ENCODE measurements around the gene BNIP2.

BNIP2 gene

DNA sequence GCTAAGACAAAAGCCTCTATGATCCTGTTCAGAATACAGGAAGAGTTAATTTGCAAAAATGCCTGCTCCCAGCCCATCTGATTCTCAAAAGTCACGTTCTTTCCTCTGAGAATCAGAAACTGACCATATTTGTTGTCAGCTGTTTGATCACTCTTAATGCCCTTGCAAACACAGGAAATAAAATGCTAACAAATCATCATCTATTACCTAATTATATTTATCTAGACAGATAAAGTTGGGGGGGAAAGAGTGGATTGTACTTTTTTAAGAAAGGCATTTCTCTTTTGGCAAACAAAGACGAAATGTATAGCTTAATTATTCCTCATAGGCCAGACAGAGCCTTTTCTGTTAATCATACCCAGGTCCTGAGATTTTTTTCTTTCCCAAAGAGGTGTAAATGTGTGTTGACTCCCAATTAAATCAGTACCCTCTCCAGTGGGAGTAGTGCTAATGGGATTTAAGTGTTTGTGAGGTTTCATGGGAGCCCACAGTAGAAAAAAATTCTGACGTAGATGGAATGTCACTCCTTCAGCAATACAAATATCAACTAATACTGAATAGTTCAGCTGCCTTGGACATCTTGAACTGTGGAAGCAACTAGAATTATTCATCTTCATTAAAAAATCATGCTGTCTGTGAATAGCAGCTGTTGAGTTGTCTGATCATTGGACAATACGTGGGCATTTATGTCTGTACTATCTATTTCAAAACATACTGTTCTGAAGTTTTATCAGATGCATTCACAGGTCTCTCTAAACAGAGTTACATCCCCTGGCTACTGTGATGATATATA is 22.5 kb upstream of the BNIP2 start:
- Histone ChIP-seq H3K4me3 (replicated peaks; ENCODE audit: insufficient read depth, low read length) (no peak overlapping the region), H3K27me3 (ENCODE audit: insufficient read depth, poor library complexity, severe bottlenecking) (no peaks in the 10 kb centered on the region), H3K27ac (replicated peaks) (no peak overlapping the region)
- TF ChIP-seq POLR2AphosphoS5 (IDR thresholded peaks at IDR 0.05; ENCODE audit: low read depth) (no peak), GABPA (IDR thresholded peaks at IDR 0.05; ENCODE audit: low read depth) (no peak), SPI1 (IDR thresholded peaks at IDR 0.05; ENCODE audit: borderline replicate concordance, low read depth) (no peak)
- TF ChIP-seq, protein P1, sequence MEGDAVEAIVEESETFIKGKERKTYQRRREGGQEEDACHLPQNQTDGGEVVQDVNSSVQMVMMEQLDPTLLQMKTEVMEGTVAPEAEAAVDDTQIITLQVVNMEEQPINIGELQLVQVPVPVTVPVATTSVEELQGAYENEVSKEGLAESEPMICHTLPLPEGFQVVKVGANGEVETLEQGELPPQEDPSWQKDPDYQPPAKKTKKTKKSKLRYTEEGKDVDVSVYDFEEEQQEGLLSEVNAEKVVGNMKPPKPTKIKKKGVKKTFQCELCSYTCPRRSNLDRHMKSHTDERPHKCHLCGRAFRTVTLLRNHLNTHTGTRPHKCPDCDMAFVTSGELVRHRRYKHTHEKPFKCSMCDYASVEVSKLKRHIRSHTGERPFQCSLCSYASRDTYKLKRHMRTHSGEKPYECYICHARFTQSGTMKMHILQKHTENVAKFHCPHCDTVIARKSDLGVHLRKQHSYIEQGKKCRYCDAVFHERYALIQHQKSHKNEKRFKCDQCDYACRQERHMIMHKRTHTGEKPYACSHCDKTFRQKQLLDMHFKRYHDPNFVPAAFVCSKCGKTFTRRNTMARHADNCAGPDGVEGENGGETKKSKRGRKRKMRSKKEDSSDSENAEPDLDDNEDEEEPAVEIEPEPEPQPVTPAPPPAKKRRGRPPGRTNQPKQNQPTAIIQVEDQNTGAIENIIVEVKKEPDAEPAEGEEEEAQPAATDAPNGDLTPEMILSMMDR (IDR thresholded peaks at IDR 0.05; ENCODE audit: insufficient read depth, low read length), result no peak
- TF ChIP-seq, protein P2, sequence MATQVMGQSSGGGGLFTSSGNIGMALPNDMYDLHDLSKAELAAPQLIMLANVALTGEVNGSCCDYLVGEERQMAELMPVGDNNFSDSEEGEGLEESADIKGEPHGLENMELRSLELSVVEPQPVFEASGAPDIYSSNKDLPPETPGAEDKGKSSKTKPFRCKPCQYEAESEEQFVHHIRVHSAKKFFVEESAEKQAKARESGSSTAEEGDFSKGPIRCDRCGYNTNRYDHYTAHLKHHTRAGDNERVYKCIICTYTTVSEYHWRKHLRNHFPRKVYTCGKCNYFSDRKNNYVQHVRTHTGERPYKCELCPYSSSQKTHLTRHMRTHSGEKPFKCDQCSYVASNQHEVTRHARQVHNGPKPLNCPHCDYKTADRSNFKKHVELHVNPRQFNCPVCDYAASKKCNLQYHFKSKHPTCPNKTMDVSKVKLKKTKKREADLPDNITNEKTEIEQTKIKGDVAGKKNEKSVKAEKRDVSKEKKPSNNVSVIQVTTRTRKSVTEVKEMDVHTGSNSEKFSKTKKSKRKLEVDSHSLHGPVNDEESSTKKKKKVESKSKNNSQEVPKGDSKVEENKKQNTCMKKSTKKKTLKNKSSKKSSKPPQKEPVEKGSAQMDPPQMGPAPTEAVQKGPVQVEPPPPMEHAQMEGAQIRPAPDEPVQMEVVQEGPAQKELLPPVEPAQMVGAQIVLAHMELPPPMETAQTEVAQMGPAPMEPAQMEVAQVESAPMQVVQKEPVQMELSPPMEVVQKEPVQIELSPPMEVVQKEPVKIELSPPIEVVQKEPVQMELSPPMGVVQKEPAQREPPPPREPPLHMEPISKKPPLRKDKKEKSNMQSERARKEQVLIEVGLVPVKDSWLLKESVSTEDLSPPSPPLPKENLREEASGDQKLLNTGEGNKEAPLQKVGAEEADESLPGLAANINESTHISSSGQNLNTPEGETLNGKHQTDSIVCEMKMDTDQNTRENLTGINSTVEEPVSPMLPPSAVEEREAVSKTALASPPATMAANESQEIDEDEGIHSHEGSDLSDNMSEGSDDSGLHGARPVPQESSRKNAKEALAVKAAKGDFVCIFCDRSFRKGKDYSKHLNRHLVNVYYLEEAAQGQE (IDR thresholded peaks at IDR 0.05; ENCODE audit: insufficient replicate concordance, low read depth), result no peak
- DNase-seq (ENCODE audit: low read depth in 1 of 2, low spot score in 1 of 2), result no peak

DNA sequence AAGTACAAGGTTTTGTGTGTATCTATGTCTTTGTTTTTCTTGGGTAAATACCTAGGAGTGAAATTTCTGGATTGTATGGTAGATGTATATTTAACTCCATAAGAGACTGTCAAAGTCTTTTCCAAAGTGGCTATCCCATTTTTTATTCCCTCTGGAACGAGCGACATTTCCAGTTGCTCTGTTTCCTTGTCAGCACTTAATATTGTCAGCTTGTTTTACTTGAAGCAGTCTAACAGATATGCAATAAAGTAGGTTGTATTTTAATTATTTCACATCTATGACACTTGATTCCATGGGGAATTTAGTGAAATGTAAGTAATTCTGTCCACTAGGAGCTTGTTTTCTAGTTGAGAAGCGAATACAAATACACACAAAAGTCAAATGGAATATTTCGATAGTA is 18.5 kb upstream of the BNIP2 start:
- Histone ChIP-seq H3K27me3 (ENCODE audit: insufficient read depth, poor library complexity, severe bottlenecking) (peaks cover 5% of the 10 kb centered on the region), H3K4me3 (replicated peaks; ENCODE audit: insufficient read depth, low read length) (no peak overlapping the region), H3K27ac (replicated peaks) (no peak overlapping the region)
- no peak for DNase-seq (ENCODE audit: low read depth in 1 of 2, low spot score in 1 of 2)
- TF ChIP-seq POLR2AphosphoS5 (IDR thresholded peaks at IDR 0.05; ENCODE audit: low read depth) (no peak), SPI1 (IDR thresholded peaks at IDR 0.05; ENCODE audit: borderline replicate concordance, low read depth) (no peak), GABPA (IDR thresholded peaks at IDR 0.05; ENCODE audit: low read depth) (no peak)
- TF ChIP-seq, protein P2 (IDR thresholded peaks at IDR 0.05; ENCODE audit: insufficient replicate concordance, low read depth), result no peak
- TF ChIP-seq, protein P1 (IDR thresholded peaks at IDR 0.05; ENCODE audit: insufficient read depth, low read length), result no peak

DNA sequence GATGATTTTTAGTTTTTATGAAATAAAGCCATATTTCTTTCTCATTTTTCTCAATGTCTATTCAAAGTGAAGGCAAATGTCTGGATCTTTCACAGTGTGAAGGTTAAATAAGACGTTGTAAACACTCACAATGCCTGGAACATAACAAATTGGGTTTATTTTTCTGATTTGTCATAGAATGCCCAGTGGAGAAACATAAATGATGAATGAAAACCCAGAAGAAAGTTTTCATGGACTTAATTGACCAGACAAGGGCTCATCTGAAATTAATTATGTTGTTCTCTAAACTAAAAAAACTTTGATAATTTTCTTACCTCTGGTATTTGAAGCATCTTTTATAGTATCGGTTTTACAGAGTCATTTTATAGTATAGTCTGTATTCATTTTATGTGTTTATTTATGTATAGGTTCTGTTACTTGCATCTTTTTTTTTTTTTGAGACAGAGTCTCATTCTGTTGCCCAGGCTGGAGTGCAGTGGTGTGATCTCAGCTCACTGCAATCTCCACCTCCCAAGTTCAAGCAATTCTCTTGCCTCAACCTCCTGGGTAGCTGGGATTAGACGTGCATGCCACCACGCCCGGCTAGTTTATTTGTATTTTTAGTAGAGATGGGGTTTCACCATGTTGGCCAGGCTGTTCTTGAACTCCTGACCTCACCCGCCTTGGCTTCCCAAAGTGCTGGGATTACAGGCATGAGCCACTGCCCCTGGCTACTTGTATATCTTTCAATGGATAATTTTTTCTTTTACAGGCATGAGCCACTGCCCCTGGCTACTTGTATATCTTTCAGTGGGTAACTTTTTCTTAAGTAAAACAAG is 15.1 kb upstream of the BNIP2 start:
- Histone ChIP-seq H3K4me3 (replicated peaks; ENCODE audit: insufficient read depth, low read length) (no peak overlapping the region), H3K27me3 (ENCODE audit: insufficient read depth, poor library complexity, severe bottlenecking) (peaks cover 5% of the 10 kb centered on the region), H3K27ac (replicated peaks) (no peak overlapping the region)
- no peak for DNase-seq (ENCODE audit: low read depth in 1 of 2, low spot score in 1 of 2)
- TF ChIP-seq, protein P2 (IDR thresholded peaks at IDR 0.05; ENCODE audit: insufficient replicate concordance, low read depth), result no peak
- TF ChIP-seq SPI1 (IDR thresholded peaks at IDR 0.05; ENCODE audit: borderline replicate concordance, low read depth) (no peak), POLR2AphosphoS5 (IDR thresholded peaks at IDR 0.05; ENCODE audit: low read depth) (no peak), GABPA (IDR thresholded peaks at IDR 0.05; ENCODE audit: low read depth) (no peak)
- TF ChIP-seq, protein P1 (IDR thresholded peaks at IDR 0.05; ENCODE audit: insufficient read depth, low read length), result no peak
